NOMO-1 (cell line): ENCODE measurements around the gene CTSE.
A peak's percentile ranks its signal among the peaks of the same experiment; 100 is the strongest.
"Not testable (repeated sequence)": the region's sequence is repeated elsewhere in the genome, so short reads cannot be mapped to it uniquely, and the experiment has no call there.

Experiments
- DNase-seq, 2 experiments: peaks; one replicate each; lab custom pipeline; 2025; ENCODE audit not compliant: unreplicated experiment in 2 of 2; lab: John Stamatoyannopoulos, UW

The CTSE gene

GRCh38 chr1:206020393-206021007 lies 3.2 kb downstream of the CTSE start:
- DNase-seq = no peak

- DNase-seq = no peak
Observed at GRCh38 chr1:206015071-206015470, 8.6 kb downstream of the CTSE start.

GRCh38 chr1:206014601-206015000 lies 9.1 kb downstream of the CTSE start:
- DNase-seq = no peak

- DNase-seq = peak in 1 of 2 experiments; percentile 21
Observed at GRCh38 chr1:206013026-206013795, 10.5 kb downstream of the CTSE start.

GRCh38 chr1:206012086-206012859 lies 11.4 kb downstream of the CTSE start:
- peak; percentile 98 to 99 for DNase-seq

GRCh38 chr1:206011057-206011456 lies 12.6 kb downstream of the CTSE start:
- DNase-seq = no peak

GRCh38 chr1:206010060-206010459 lies 13.6 kb downstream of the CTSE start:
- no peak for DNase-seq

- no peak for DNase-seq
Observed at GRCh38 chr1:206006946-206007345, 16.7 kb downstream of the CTSE start.

GRCh38 chr1:206005778-206006180 lies 17.9 kb downstream of the CTSE start:
- no peak for DNase-seq

- DNase-seq = no peak
Observed at GRCh38 chr1:206005234-206005633, 18.5 kb downstream of the CTSE start.

- DNase-seq = no peak
Observed at GRCh38 chr1:206004826-206005225, 18.9 kb downstream of the CTSE start.

GRCh38 chr1:206003854-206004800 lies 19.6 kb downstream of the CTSE start:
- no peak for DNase-seq

- DNase-seq = peak; percentile 61 to 85
Observed at GRCh38 chr1:206002871-206003801, 20.6 kb downstream of the CTSE start, which contains the start of gene RAB7B. TSS of gene RAB7B (minus strand) at chr1:206003395. CDS start at chr1:205994135, 9,260 bp downstream.

GRCh38 chr1:206002160-206002559 lies 21.5 kb downstream of the CTSE start:
- no peak for DNase-seq

GRCh38 chr1:206001476-206001888 lies 22.2 kb downstream of the CTSE start:
- peak; percentile 62 to 64 for DNase-seq

- no peak for DNase-seq
Observed at GRCh38 chr1:206000641-206001339, 22.9 kb downstream of the CTSE start.

- no peak for DNase-seq
Observed at GRCh38 chr1:205998457-205999241, 25.0 kb downstream of the CTSE start.

- DNase-seq = not testable (repeated sequence)
Observed at GRCh38 chr1:205996641-205997040, 27.1 kb downstream of the CTSE start.
